Activated CD4-positive, alpha-beta T cell treated with anti-CD3 and anti-CD28 coated beads, Interleukin-2, amount 50 U/mL, for 48 hours (primary cell): ENCODE data around the gene RPUSD4.

Experiments used
- DNase-seq, 2 experiments: peaks; one replicate each; pipeline ENCODE4 v3.0.0-alpha.2; 2020

The RPUSD4 gene

GRCh38 chr11:126155402-126156187 is 55.9 kb downstream of the RPUSD4 start:
- no peak for DNase-seq

- no peak for DNase-seq
These were observed 56.8 kb downstream of the RPUSD4 start for GRCh38 chr11:126154691-126155090.

GRCh38 chr11:126153972-126154371 is 57.5 kb downstream of the RPUSD4 start:
- no peak for DNase-seq

GRCh38 chr11:126153006-126153405 is 58.4 kb downstream of the RPUSD4 start:
- DNase-seq = no peak

DNA sequence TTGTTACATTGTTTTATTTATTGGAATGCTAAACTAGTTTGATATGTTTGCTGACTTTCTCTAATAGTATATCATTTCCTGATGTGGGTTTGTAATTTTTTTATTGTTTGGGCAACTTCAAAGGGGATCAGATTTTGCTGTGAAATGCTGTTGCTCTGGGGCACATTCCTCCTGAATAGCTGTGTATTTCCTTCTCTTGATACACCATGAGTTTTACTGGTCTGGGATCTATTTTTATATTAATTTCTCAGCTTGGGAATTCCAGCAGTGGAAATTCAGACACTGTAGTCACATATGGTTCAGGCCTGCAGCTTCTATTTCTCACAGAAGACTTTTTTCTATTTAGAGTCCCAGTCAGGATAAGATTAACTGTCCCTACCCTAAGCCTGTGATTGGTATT is 58.9 kb downstream of the RPUSD4 start:
- no peak for DNase-seq

- no peak for DNase-seq
These were observed 59.3 kb downstream of the RPUSD4 start for GRCh38 chr11:126152152-126152551.
